Chondrocyte (in vitro differentiated cells): ENCODE measurements around the gene EEPD1. TPM values are rescaled to one million over a fixed set of nuclear protein-coding genes. Genes with fewer than 3 reads are reported as not detected.

Experiments used
- DNase-seq: peaks from one replicate; pipeline ENCODE4 v3.0.0; 2021; ENCODE audit warnings: mixed read lengths, low spot score
- H3K27ac Mint-ChIP-seq: one replicate; pipeline ENCODE4 v1.8.0; 2021; ENCODE audit warnings: mild to moderate bottlenecking, moderate library complexity, mixed read lengths; ENCODE audit not compliant: unreplicated experiment
- H3K27me3 Mint-ChIP-seq: 2 replicates; pipeline ENCODE4 v1.8.0; 2021; ENCODE audit warnings: low read depth, mixed read lengths
- H3K36me3 Mint-ChIP-seq: 2 replicates; pipeline ENCODE4 v1.8.0; 2021; ENCODE audit warnings: low read depth, mixed read lengths
- H3K4me1 Mint-ChIP-seq: 2 replicates; pipeline ENCODE4 v1.8.0; 2021; ENCODE audit warnings: low read depth, mild to moderate bottlenecking, mixed read lengths
- H3K4me3 Mint-ChIP-seq: one replicate; pipeline ENCODE4 v1.8.0; 2021; ENCODE audit warnings: mild to moderate bottlenecking, moderate library complexity, mixed read lengths; ENCODE audit not compliant: unreplicated experiment
- H3K9me3 Mint-ChIP-seq: 2 replicates; pipeline ENCODE4 v1.8.0; 2021; ENCODE audit warnings: low read depth, mixed read lengths
- CTCF ChIP-seq: fragments of 200-600 bp; sonication (generic); IDR thresholded peaks from 2 replicates; pipeline ENCODE4 v1.5.0; 2021; ENCODE audit warnings: antibody characterized with exemption, mild to moderate bottlenecking, moderate library complexity
- total RNA-seq: library from RNA; stranded (reverse); gene quantifications from 3 replicates; pipeline ENCODE4 v1.2.1, GENCODE V29; 2021

EEPD1 gene
- total RNA-seq, 1 donor from 2014 or later, result 5.8 TPM

GRCh38 chr7:36311539-36311938, 158.5 kb downstream of the EEPD1 start:
- Mint-ChIP-seq H3K9me3 (no peaks in the 10 kb centered on the region), H3K27ac (no peak overlapping the region), H3K27me3 (peaks cover 3% of the 10 kb centered on the region), H3K4me3 (no peak overlapping the region), H3K36me3 (no peaks in the 10 kb centered on the region), H3K4me1 (peaks cover 16% of the 10 kb centered on the region)
- TF ChIP-seq CTCF, result no peak
- DNase-seq, result no peak

DNA sequence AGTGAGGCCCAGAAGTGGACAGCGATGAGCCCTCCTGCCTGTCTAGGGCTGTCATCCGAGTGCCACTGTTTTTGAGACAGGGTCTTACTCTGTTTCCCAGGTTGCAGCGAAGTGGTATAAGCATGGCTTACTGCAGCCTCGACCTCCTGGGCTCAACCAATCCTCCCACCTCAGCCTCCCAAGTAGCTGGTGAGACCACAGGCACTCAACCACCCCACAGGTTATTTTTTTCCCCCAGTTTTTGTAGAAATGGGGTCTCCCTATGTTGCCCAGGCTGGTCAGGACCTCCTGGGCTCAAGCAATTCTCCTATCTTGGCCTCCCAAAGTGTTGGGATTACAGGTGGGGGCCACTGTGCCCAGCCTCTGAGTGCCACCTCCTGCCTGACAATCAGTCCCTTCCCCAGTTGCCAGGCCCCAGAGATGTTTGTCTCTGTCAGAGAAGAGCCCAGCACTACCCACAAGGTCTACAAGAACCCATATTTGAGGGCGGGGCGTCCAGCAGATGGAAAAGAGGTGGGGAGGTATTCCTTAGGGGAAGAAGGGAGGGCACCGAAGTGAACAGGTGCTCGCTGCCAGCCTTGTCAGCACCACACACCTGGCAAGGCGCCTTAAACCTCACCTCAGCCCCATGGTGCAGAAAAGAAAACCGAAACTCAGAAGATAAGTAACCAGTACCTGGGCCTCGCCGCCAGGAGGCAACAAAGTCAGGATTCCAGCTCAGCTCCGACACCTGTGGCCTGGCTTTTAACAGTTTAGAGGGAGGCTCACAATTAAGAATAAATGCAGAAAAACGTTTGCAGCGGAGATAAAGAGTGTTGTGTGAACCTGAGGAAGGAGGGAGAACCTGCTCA, 159.2 kb downstream of the EEPD1 start:
- no peaks in the 10 kb centered on the region for H3K9me3 Mint-ChIP-seq
- H3K27ac Mint-ChIP-seq, result no peak overlapping the region
- no peak overlapping the region for H3K4me3 Mint-ChIP-seq
- no peak for DNase-seq
- H3K4me1 Mint-ChIP-seq, result peaks cover 16% of the 10 kb centered on the region
- TF ChIP-seq CTCF, result peak; percentile 65
- peaks cover 3% of the 10 kb centered on the region for H3K27me3 Mint-ChIP-seq
- no peaks in the 10 kb centered on the region for H3K36me3 Mint-ChIP-seq

GRCh38 chr7:36312915-36313334, 159.9 kb downstream of the EEPD1 start:
- Mint-ChIP-seq H3K27me3 (peaks cover 3% of the 10 kb centered on the region), H3K4me1 (peaks cover 13% of the 10 kb centered on the region), H3K27ac (no peak overlapping the region), H3K4me3 (no peak overlapping the region), H3K9me3 (no peaks in the 10 kb centered on the region), H3K36me3 (no peaks in the 10 kb centered on the region)
- no peak for DNase-seq
- peak; percentile 12 for TF ChIP-seq CTCF

DNA sequence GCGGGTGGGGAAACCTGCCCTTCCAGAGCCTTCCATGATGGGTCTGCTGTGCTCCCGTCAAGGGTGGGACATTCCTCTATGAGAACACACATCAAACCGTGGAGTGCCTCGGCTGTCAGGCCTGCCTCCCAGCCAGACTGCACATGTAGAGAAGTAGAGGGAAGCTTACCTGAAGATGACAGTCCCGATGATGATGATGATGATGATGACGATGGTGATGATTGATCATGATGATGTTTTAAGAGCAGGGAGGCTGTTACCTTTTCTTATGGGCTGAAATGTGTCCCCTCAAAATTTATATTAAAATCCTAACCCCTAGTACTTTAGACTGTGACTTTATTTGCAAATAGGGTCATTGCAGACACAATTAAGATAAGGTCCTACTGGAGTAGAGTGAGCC, 160.6 kb downstream of the EEPD1 start:
- no peak for DNase-seq

DNA sequence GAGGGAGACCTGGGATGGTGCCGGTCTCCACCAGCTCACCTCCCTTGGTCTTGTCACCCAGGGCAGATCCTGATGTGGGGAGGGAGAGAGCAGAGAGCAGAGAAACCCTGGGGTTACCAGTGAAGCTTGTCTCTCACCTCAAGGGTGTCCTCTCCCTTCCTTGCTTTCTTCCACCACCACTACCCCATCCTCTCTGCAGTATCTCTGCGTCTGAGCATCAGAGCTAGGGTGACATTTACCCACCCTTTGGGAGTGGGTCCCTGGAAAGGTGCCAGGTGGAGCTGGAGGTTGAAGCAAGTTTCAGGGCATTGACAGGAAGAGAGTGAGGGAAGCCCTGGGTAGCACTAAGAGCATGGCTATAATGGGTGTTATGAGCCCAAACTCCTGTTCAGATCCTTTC, 161.4 kb downstream of the EEPD1 start:
- Mint-ChIP-seq H3K9me3 (no peaks in the 10 kb centered on the region), H3K4me3 (no peak overlapping the region), H3K27me3 (peaks cover 3% of the 10 kb centered on the region), H3K27ac (no peak overlapping the region), H3K36me3 (no peaks in the 10 kb centered on the region), H3K4me1 (peaks cover 7% of the 10 kb centered on the region)
- TF ChIP-seq CTCF, result no peak
- no peak for DNase-seq

More for the DNA sequence above, 160.6 kb downstream of the EEPD1 start:
- no peaks in the 10 kb centered on the region for H3K36me3 Mint-ChIP-seq
- peaks cover 3% of the 10 kb centered on the region for H3K27me3 Mint-ChIP-seq
- no peak overlapping the region for H3K4me3 Mint-ChIP-seq
- no peak overlapping the region for H3K27ac Mint-ChIP-seq
- no peaks in the 10 kb centered on the region for H3K9me3 Mint-ChIP-seq
- H3K4me1 Mint-ChIP-seq, result peaks cover 9% of the 10 kb centered on the region
- TF ChIP-seq CTCF, result no peak
